CD14-positive monocyte (primary cell): Measurements from ENCODE around the gene FAM114A2. TPM values are rescaled to one million over a fixed set of nuclear protein-coding genes. Genes with fewer than 3 reads are reported as not detected.

Experiments used
- DNase-seq, 3 donors: peaks; one replicate each; pipeline ENCODE4 v3.0.0-alpha.2; 2011 to 2022
- H2AFZ ChIP-seq: 2 replicates; pipeline ENCODE4 v1.6.0; 2012; ENCODE audit warnings: mild to moderate bottlenecking, low read depth, low read length, inconsistent platforms; ENCODE audit not compliant: insufficient read depth, poor library complexity, severe bottlenecking
- H3K27ac ChIP-seq, 2 donors: 1 replicate in 1 of 2; 2 replicates in 1 of 2; pipeline ENCODE4 v1.5.1; 2012 to 2013; ENCODE audit warnings: low read length in 2 of 2, control low read depth in 1 of 2, inconsistent platforms in 1 of 2, low read depth in 1 of 2, mild to moderate bottlenecking in 1 of 2
- H3K27me3 ChIP-seq, 2 donors: one replicate each; pipeline versions ENCODE4 v1.6.0 to v1.6.1; 2011 to 2013; ENCODE audit warnings: low read length in 2 of 2; ENCODE audit not compliant: control insufficient read depth in 2 of 2, insufficient read depth in 2 of 2
- H3K36me3 ChIP-seq, 2 donors: replicated peaks in 1 of 2; 1 replicate in 1 of 2; 2 replicates in 1 of 2; pipeline versions ENCODE4 v1.5.1 to v1.6.1; 2012 to 2013; ENCODE audit warnings: low read length in 2 of 2, control low read depth in 1 of 2, inconsistent platforms in 1 of 2, mild to moderate bottlenecking in 1 of 2; ENCODE audit not compliant: insufficient read depth in 2 of 2, control insufficient read depth in 1 of 2
- H3K4me1 ChIP-seq, 2 donors: 1 replicate in 1 of 2; 2 replicates in 1 of 2; pipeline versions ENCODE4 v1.5.1 to v1.6.1; 2012 to 2013; ENCODE audit warnings: low read length in 2 of 2, control low read depth in 1 of 2, inconsistent platforms in 1 of 2, mild to moderate bottlenecking in 1 of 2, moderate library complexity in 1 of 2; ENCODE audit not compliant: insufficient read depth in 2 of 2, control insufficient read depth in 1 of 2
- H3K4me2 ChIP-seq: replicated peaks from 2 replicates; pipeline ENCODE3; 2012; ENCODE audit warnings: low read length, moderate library complexity, mild to moderate bottlenecking; ENCODE audit not compliant: poor library complexity, severe bottlenecking; ENCODE audit errors: extremely low read depth
- H3K4me3 ChIP-seq, 3 experiments: fragments of 200-600 bp in 1 of 3; sonication (generic) in 1 of 3; replicated peaks in 1 of 3; 1 replicate in 2 of 3; 2 replicates in 1 of 3; pipeline ENCODE4 v1.5.1; 2011 to 2013; ENCODE audit warnings: low read length in 3 of 3, mild to moderate bottlenecking in 3 of 3, control low read depth in 2 of 3, low read depth in 2 of 3, inconsistent platforms in 1 of 3, moderate library complexity in 1 of 3
- H3K79me2 ChIP-seq: 2 replicates; pipeline ENCODE4 v1.6.0; 2012; ENCODE audit warnings: mild to moderate bottlenecking, control low read depth, inconsistent platforms, low read length, moderate library complexity; ENCODE audit not compliant: insufficient read depth
- H3K9ac ChIP-seq: 2 replicates; pipeline ENCODE4 v1.6.0; 2017; ENCODE audit warnings: low read length, mild to moderate bottlenecking; ENCODE audit not compliant: insufficient read depth, poor library complexity, severe bottlenecking
- H3K9me3 ChIP-seq, 2 donors: replicated peaks in 1 of 2; 1 replicate in 1 of 2; 2 replicates in 1 of 2; pipeline versions ENCODE4 v1.5.1 to v1.6.1; 2012 to 2013; ENCODE audit warnings: low read length in 2 of 2, control low read depth in 1 of 2; ENCODE audit not compliant: control insufficient read depth in 1 of 2, insufficient read depth in 1 of 2
- H4K20me1 ChIP-seq: 2 replicates; pipeline ENCODE4 v1.6.0; 2012; ENCODE audit warnings: mild to moderate bottlenecking, low read length, control low read depth, moderate library complexity; ENCODE audit not compliant: insufficient read depth
- H3K27ac Mint-ChIP-seq, 7 donors: one replicate each; pipeline ENCODE4 v1.8.0; 2020; ENCODE audit warnings: mild to moderate bottlenecking in 7 of 7, mixed read lengths in 7 of 7, moderate library complexity in 6 of 7, inconsistent platforms in 2 of 7
- H3K27me3 Mint-ChIP-seq, 3 donors: one replicate each; pipeline ENCODE4 v1.8.0; 2021 to 2022; ENCODE audit warnings: low read depth in 3 of 3, mild to moderate bottlenecking in 3 of 3, mixed read lengths in 3 of 3, moderate library complexity in 3 of 3, inconsistent platforms in 1 of 3
- H3K36me3 Mint-ChIP-seq, 2 donors: one replicate each; pipeline ENCODE4 v1.8.0; 2020; ENCODE audit warnings: mixed read lengths in 2 of 2, inconsistent platforms in 1 of 2, mild to moderate bottlenecking in 1 of 2
- H3K4me1 Mint-ChIP-seq: one replicate; pipeline ENCODE4 v1.8.0; 2020; ENCODE audit warnings: mild to moderate bottlenecking, mixed read lengths
- H3K4me3 Mint-ChIP-seq, 2 donors: one replicate each; pipeline ENCODE4 v1.8.0; 2020; ENCODE audit warnings: mild to moderate bottlenecking in 2 of 2, mixed read lengths in 2 of 2, moderate library complexity in 1 of 2
- H3K9me3 Mint-ChIP-seq, 7 donors: one replicate each; pipeline ENCODE4 v1.8.0; 2020 to 2022; ENCODE audit warnings: mixed read lengths in 7 of 7, mild to moderate bottlenecking in 6 of 7, moderate library complexity in 6 of 7, inconsistent platforms in 2 of 7
- CTCF ChIP-seq: fragments of 200-600 bp; IDR thresholded peaks from one replicate; pipeline ENCODE4 v1.8.0; 2022; ENCODE audit warnings: antibody characterized with exemption, mild to moderate bottlenecking
- WGBS: methylation state at CpG from one replicate; pipeline ENCODE4 v1.1.5; 2013; ENCODE audit warnings: missing lambda C conversion rate; ENCODE audit not compliant: insufficient coverage; 5-methylcytosine and 5-hydroxymethylcytosine counted together
- intact Hi-C, 2 donors: fragments of 100-400 bp; cut with micrococcal nuclease; formaldehyde crosslinking; loops; one replicate each; pipeline versions ENCODE4 v1.15.0 to v1.15.1; 2023
- polyA plus RNA-seq, 3 donors: library from polyadenylated mRNA; depleted of rRNA in 1 of 3; unstranded in 2 of 3; stranded (reverse) in 1 of 3; fragments of 300-500 nt in 2 of 3; fragments of >200 nt in 1 of 3; fragmentation: Illumina TruSeq in 2 of 3; gene quantifications; 1 replicate in 2 of 3; 2 replicates in 1 of 3; pipeline ENCODE4 v1.2.3, GENCODE V29; 2012 to 2021

FAM114A2 gene
- polyA plus RNA-seq, 3 donors: 6.7 to 18.4 (median 15.6) TPM

GRCh38 chr5:154076240-154076922 lies 37.7 kb upstream of the FAM114A2 start:
- Histone ChIP-seq H3K4me1 (peaks cover 7 to 27% of the 10 kb centered on the region in 2 donors), H3K4me2 (no peak overlapping the region), H3K9me3 (no peaks in the 10 kb centered on the region), H3K27me3 (no peaks in the 10 kb centered on the region), H3K4me3 (no peak overlapping the region), H2AFZ (no peak overlapping the region), H3K79me2 (no peaks in the 10 kb centered on the region), H3K9ac (no peak overlapping the region), H3K27ac (no peak overlapping the region), H3K36me3 (no peaks in the 10 kb centered on the region), H4K20me1 (no peaks in the 10 kb centered on the region)
- 88% methylated on average over 3 of the region's 5 CpGs for WGBS
- Mint-ChIP-seq H3K27me3 (peaks cover 0 to 5% (median 2%) of the 10 kb centered on the region in 3 donors), H3K9me3 (no peaks in the 10 kb centered on the region), H3K4me3 (no peak overlapping the region), H3K27ac (peak overlapping the region in 1 of 7 donors; percentile 63), H3K36me3 (no peaks in the 10 kb centered on the region), H3K4me1 (peaks cover 21% of the 10 kb centered on the region)
- no peak for TF ChIP-seq CTCF
- intact Hi-C loops: no loop called here
- DNase-seq: no peak

- Histone ChIP-seq H3K4me3 (no peak overlapping the region), H3K79me2 (no peaks in the 10 kb centered on the region), H2AFZ (no peak overlapping the region), H3K36me3 (no peaks in the 10 kb centered on the region), H3K9me3 (no peaks in the 10 kb centered on the region), H3K4me2 (no peak overlapping the region), H3K9ac (no peak overlapping the region), H3K4me1 (peaks cover 4 to 13% of the 10 kb centered on the region in 2 donors), H4K20me1 (no peaks in the 10 kb centered on the region), H3K27me3 (no peaks in the 10 kb centered on the region), H3K27ac (no peak overlapping the region)
- peak; percentile 87 for TF ChIP-seq CTCF
- no peaks in the 10 kb centered on the region for H3K36me3 Mint-ChIP-seq
- intact Hi-C loops: loop anchor here (2.0 to 5.0 kb wide), 4 partner anchors 105 to 335 kb away; no protein-coding TSS in a partner anchor
- DNase-seq: peak; percentile 59 to 68 (median 67)
- H3K9me3 Mint-ChIP-seq: no peaks in the 10 kb centered on the region
- whole genome bisulfite sequencing: 13% methylated on average over 6 of the region's 18 CpGs
- H3K27ac Mint-ChIP-seq: no peak overlapping the region
- H3K4me1 Mint-ChIP-seq: peaks cover 14% of the 10 kb centered on the region
- peak overlapping the region; percentile 32 to 54 for H3K4me3 Mint-ChIP-seq
- peaks cover 4 to 17% (median 8%) of the 10 kb centered on the region in 3 donors for H3K27me3 Mint-ChIP-seq
Observed at GRCh38 chr5:154072414-154073171, 33.9 kb upstream of the FAM114A2 start.
